Ascending aorta (tissue), 2 donors: ENCODE results near the gene NTRK1. TPM values are rescaled to one million over a fixed set of nuclear protein-coding genes. Genes with fewer than 3 reads are reported as not detected.

Source experiments
- DNase-seq, 2 donors: peaks; one replicate each; pipeline ENCODE4 v3.0.0-alpha.2; 2019; ENCODE audit warnings: low spot score in 2 of 2
- H3K27ac ChIP-seq, 2 donors: fragments of 200-600 bp; sonication (generic); one replicate each; pipeline ENCODE4 v1.5.1; 2016 to 2017; ENCODE audit warnings: mild to moderate bottlenecking in 1 of 2
- H3K27me3 ChIP-seq: fragments of 200-600 bp; sonication (generic); one replicate; pipeline ENCODE4 v1.5.1; 2017
- H3K36me3 ChIP-seq, 2 donors: fragments of 200-600 bp; sonication (generic); one replicate each; pipeline ENCODE4 v1.5.1; 2016
- H3K4me1 ChIP-seq, 2 donors: fragments of 200-600 bp; sonication (generic); one replicate each; pipeline ENCODE4 v1.5.1; 2016 to 2017; ENCODE audit warnings: mild to moderate bottlenecking in 1 of 2
- H3K4me3 ChIP-seq, 2 donors: fragments of 200-600 bp; sonication (generic); one replicate each; pipeline ENCODE4 v1.5.1; 2016 to 2017; ENCODE audit warnings: mild to moderate bottlenecking in 1 of 2
- H3K9me3 ChIP-seq, 2 donors: fragments of 200-600 bp; sonication (generic); one replicate each; pipeline ENCODE4 v1.5.1; 2016
- CTCF ChIP-seq, 3 experiments: fragments of 200-600 bp in 2 of 3; fragments of 450-650 bp in 1 of 3; sonication (generic) in 2 of 3; IDR thresholded peaks; one replicate each; pipeline ENCODE4 v1.5.1; 2016 to 2019; ENCODE audit warnings: antibody characterized with exemption in 3 of 3, mild to moderate bottlenecking in 1 of 3, moderate library complexity in 1 of 3
- intact Hi-C: fragments of 100-400 bp; cut with DNase I; formaldehyde crosslinking; loops from one replicate; pipeline ENCODE4 v1.15.1; 2023
- total RNA-seq: library from RNA; depleted of rRNA; stranded (reverse); fragments of >200 nt; gene quantifications from one replicate; pipeline ENCODE4 v1.1.0, GENCODE V29; 2016

NTRK1 gene
- total RNA-seq, 1 donor from 2014 or later = not detected

DNA sequence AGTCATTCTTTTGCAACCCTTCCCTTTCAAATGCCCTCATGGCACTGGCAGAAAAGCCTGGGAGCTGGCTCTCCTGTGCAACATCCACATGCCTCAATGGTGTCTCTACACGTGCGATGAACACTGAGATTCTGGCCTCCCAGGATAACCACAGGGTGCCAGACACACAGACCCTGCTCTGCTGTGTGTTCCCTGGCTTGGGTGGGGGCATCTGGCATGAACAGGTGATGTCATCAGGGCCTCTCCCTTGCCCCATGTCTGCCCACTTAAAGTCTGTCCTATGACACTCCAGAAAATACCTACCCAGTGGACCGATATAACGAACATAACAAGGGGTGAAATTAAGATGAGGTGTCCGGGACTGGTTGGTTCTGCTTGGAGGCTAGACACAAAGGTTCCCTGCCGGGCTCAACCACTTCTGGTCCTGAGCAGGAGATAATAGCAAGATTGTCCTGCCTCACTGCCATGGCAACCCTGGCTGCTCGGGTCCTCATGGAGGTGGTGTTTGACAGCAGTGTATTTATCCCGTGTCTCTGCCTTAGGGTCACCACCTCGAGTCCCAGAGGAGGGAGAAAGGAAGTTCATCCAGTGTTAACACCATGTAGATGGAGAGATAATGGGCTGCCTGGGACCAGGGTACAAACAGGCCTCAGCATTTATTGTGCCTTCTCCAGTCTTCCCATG lies 21.1 kb upstream of the NTRK1 start:
- peaks cover 2% of the 10 kb centered on the region for H3K27me3 ChIP-seq
- no peak overlapping the region for H3K27ac ChIP-seq
- no peaks in the 10 kb centered on the region for H3K9me3 ChIP-seq
- no peak for DNase-seq
- intact Hi-C loops = no loop called here
- H3K4me3 ChIP-seq = no peak overlapping the region
- H3K4me1 ChIP-seq = no peaks in the 10 kb centered on the region
- TF ChIP-seq CTCF (IDR thresholded peaks at IDR 0.05) = no peak
- no peaks in the 10 kb centered on the region for H3K36me3 ChIP-seq

GRCh38 chr1:156840186-156840897 lies 20.3 kb upstream of the NTRK1 start:
- H3K27ac ChIP-seq = no peak overlapping the region
- peaks cover 9% of the 10 kb centered on the region for H3K27me3 ChIP-seq
- H3K9me3 ChIP-seq = no peaks in the 10 kb centered on the region
- TF ChIP-seq CTCF (IDR thresholded peaks at IDR 0.05) = no peak
- intact Hi-C loops = no loop called here
- no peak for DNase-seq
- no peaks in the 10 kb centered on the region for H3K36me3 ChIP-seq
- no peak overlapping the region for H3K4me3 ChIP-seq
- H3K4me1 ChIP-seq = no peaks in the 10 kb centered on the region

DNA sequence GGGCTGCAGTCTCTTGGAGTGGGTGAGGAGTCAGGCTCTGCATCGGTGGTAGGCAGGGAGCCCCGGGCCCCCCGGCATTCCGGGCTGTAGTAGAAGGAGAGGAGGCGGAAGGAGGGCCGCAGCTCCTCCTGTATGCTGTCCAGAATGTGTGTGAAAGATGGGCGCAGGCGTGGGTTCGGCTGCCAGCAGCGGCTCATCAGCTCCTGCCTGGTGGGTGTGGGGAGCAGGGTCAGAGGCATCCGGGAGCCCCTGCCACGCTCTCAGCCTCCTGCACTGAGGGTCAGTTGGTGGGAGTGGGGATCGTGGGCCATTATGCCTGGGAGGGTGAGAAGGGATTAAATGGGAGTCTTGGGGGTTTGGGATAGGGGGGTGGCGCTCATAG lies 19.8 kb upstream of the NTRK1 start:
- intact Hi-C loops = no loop called here
- Histone ChIP-seq H3K4me3 (no peak overlapping the region), H3K4me1 (no peaks in the 10 kb centered on the region), H3K9me3 (no peaks in the 10 kb centered on the region), H3K27me3 (peaks cover 9% of the 10 kb centered on the region), H3K27ac (no peak overlapping the region), H3K36me3 (no peaks in the 10 kb centered on the region)
- DNase-seq = no peak
- TF ChIP-seq CTCF (IDR thresholded peaks at IDR 0.05) = no peak

- no peak for DNase-seq
- intact Hi-C loops = no loop called here
- Histone ChIP-seq H3K36me3 (no peaks in the 10 kb centered on the region), H3K9me3 (no peaks in the 10 kb centered on the region), H3K4me3 (no peak overlapping the region), H3K4me1 (no peaks in the 10 kb centered on the region), H3K27me3 (peaks cover 9% of the 10 kb centered on the region), H3K27ac (no peak overlapping the region)
- no peak for TF ChIP-seq CTCF (IDR thresholded peaks at IDR 0.05)
Observed at GRCh38 chr1:156841295-156841855, 19.3 kb upstream of the NTRK1 start.

- no peak for TF ChIP-seq CTCF (IDR thresholded peaks at IDR 0.05)
- DNase-seq = no peak
- H3K36me3 ChIP-seq = no peaks in the 10 kb centered on the region
- H3K4me3 ChIP-seq = no peak overlapping the region
- H3K4me1 ChIP-seq = no peaks in the 10 kb centered on the region
- H3K27me3 ChIP-seq = peaks cover 9% of the 10 kb centered on the region
- H3K27ac ChIP-seq = no peak overlapping the region
- H3K9me3 ChIP-seq = no peaks in the 10 kb centered on the region
- intact Hi-C loops = no loop called here
Observed at GRCh38 chr1:156842618-156843300, 17.9 kb upstream of the NTRK1 start.
